C4-2B (cell line): ENCODE measurements around the gene BIN2.

Experiments used
- CTCF ChIP-seq: fragments of 450-650 bp; conservative IDR thresholded peaks from 2 replicates; pipeline ENCODE4 v1.5.1; 2017; ENCODE audit warnings: mild to moderate bottlenecking
- ZFX ChIP-seq: fragments of 450-650 bp; IDR thresholded peaks from 2 replicates; pipeline ENCODE4 v1.6.1; 2017

GRCh38 chr12:51359851-51360250, 35.9 kb upstream of the BIN2 start:
- no peak for TF ChIP-seq CTCF
- no peak for TF ChIP-seq ZFX
